A673 (cell line): ENCODE results near the gene CARD9.

Experiments
- EZH2 ChIP-seq: fragments of 200-600 bp; sonication (generic); IDR thresholded peaks from 2 replicates; pipeline ENCODE4 v1.6.1; 2017; ENCODE audit warnings: borderline replicate concordance, low read depth, mild to moderate bottlenecking, mixed read lengths, antibody characterized with exemption, low read length; ENCODE audit not compliant: poor library complexity, severe bottlenecking
- TF ChIP-seq, protein P1 (sequence below): fragments of 300-800, 200-600 bp; sonication (generic); conservative IDR thresholded peaks from 2 replicates; pipeline ENCODE4 v1.5.1; 2017; ENCODE audit warnings: low read depth, mild to moderate bottlenecking, antibody characterized with exemption, low read length, moderate library complexity, mixed read lengths

DNA sequence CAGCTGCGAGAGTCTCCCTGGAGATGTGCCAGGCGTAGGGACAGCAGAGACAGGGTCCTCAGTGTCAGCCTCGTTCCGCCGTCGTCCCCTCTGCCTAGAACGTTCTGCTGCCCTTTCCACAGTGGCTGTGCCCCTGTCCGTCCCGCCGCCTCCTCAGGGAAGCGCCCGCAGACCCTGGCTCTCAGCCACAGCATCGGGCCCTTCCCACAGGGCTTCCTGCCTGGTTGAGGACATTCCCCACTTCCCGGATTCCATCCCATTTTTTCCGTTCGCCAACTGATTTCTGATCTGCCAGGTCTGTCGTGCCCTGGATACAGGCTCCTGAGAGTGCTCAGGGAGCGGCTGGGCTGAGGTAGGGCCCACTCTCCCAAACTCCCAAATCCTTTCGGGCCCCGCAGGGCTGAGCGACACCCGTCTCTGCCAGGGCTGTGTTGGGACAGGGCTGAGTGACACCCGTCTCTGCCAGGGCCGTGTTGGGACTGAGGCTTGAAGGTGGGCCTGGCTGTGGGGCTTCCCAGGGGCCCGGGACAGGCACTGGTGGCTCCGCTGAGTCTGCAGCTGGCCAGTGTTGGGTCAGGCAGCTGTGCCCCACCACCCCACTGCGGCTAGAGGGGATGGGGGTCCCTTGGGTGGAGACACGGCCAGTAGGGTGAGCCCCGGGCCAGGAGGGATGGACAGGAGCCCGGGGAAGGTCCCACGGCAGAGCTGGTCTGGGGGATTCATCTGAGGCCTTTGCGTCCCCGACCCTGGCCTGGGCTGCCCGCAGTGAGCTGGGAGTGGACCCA is 25.8 kb downstream of the CARD9 start:
- TF ChIP-seq, protein P1, sequence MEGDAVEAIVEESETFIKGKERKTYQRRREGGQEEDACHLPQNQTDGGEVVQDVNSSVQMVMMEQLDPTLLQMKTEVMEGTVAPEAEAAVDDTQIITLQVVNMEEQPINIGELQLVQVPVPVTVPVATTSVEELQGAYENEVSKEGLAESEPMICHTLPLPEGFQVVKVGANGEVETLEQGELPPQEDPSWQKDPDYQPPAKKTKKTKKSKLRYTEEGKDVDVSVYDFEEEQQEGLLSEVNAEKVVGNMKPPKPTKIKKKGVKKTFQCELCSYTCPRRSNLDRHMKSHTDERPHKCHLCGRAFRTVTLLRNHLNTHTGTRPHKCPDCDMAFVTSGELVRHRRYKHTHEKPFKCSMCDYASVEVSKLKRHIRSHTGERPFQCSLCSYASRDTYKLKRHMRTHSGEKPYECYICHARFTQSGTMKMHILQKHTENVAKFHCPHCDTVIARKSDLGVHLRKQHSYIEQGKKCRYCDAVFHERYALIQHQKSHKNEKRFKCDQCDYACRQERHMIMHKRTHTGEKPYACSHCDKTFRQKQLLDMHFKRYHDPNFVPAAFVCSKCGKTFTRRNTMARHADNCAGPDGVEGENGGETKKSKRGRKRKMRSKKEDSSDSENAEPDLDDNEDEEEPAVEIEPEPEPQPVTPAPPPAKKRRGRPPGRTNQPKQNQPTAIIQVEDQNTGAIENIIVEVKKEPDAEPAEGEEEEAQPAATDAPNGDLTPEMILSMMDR, result no peak
- no peak for TF ChIP-seq EZH2
